Measurements from ENCODE around the gene POLA2. TPM values are rescaled to one million over a fixed set of nuclear protein-coding genes. Genes with fewer than 3 reads are reported as not detected.
"Not testable (repeated sequence)": the region's sequence is repeated elsewhere in the genome, so short reads cannot be mapped to it uniquely, and the experiment has no call there.

POLA2 gene
- total RNA-seq, 1 donor from 2014 or later, result 5.9 TPM

GRCh38 chr11:65329944-65330403 lies 68.2 kb downstream of the POLA2 start:
- DNase-seq (ENCODE audit: low spot score), result no peak

DNA sequence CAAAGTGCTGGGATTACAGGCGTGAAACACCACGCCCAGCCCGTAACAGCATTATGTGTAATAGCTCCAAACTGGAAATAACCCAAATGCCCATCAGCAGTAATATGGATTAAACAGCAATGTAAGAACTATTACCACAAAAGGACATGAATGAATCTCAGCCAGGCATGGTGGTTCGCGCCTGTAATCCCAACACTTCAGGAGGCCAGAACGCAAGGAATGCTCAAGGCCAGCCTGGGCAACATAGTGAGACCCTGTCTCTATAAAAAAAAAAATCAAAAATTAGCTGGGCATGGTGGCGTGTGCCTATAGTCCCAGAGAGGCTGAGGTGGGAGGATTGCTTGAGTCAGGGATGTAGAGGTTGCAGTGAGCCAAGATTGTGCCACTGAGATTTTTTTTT lies 68.8 kb downstream of the POLA2 start:
- DNase-seq (ENCODE audit: low spot score), result no peak

DNA sequence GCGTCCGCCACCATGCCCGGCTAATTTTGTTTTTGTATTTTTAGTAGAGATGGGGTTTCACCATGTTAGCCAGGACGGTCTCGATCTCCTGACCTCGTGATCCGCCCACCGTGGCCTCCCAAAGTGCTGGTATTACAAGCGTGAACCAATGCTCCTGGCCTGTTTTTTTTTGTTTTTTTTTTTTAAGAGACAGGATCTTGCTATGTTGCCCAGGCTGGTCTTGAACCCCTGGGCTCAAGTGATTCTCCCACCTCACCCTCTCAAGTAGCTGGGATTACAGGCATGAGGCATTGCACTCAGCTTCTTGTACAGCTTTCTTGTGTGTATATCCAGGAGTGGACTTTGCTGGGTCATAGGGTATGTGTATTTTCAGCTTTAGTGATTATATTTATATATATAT lies 70.8 kb downstream of the POLA2 start:
- DNase-seq (ENCODE audit: low spot score), result not testable (repeated sequence)

- DNase-seq (ENCODE audit: low spot score), result no peak
These were observed 73.0 kb downstream of the POLA2 start for GRCh38 chr11:65334696-65335295.

DNA sequence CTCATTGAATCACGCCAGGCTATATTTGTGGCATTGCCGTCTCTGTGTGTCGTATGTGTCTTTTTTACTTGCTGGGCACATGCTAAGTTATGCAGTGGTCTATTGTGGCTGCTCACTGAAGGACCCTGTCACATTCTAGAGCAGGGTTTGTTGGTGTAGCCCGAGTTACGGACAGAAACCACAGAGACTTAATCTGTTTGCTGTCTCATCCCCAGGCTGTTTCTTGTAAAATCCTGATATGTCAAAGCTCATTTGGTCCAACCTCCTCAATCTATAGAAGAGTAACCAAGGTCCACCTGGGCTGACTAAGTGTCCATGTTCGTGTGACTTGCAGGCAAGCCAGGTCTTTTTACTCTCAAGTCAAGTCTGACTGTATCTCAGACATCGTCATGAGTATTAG lies 76.9 kb downstream of the POLA2 start:
- DNase-seq (ENCODE audit: low spot score), result no peak

DNA sequence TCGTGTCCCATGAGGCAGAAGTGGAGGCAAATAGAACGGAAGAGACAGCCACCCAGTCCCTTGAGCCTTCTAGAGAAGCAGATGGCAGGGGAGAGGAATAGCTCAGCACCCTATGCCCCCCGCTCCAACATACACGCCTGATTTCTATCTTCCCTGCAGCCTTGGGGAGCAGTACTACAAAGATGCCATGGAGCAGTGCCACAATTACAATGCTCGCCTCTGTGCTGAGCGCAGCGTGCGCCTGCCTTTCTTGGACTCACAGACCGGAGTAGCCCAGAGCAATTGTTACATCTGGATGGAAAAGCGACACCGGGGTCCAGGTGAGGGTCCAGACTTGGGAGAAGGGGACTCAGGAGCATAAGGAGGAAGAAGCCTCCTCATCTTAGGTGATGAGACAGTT lies 78.5 kb downstream of the POLA2 start:
- no peak for DNase-seq (ENCODE audit: low spot score)

DNA sequence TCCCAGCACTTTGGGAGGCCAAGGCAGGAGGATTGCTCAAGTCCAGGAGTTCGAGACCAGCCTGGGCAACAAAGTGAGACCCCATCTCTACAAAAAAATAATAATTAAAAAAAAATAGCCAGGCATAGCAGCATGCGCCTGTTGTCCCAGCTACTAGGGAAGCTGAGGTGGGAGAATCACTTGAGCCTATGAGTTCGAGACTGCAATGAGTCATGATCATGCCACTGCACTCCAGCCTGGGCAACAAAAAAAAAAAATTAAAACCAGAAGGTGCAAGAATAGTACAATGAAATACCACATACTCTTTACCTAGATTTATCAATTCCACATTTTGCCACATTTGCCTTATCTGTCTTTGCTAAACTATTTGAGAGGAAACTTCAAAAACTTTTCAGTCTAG lies 80.1 kb downstream of the POLA2 start:
- no peak for DNase-seq (ENCODE audit: low spot score)

Other genes with a start within 250 kb of the POLA2 start
- gene ARL2, start 247.8 kb upstream of the POLA2 start, total RNA-seq, result 93.0 TPM
- gene SNX15, start 234.5 kb upstream of the POLA2 start, total RNA-seq, result 27.6 TPM
- gene SAC3D1, start 220.8 kb upstream of the POLA2 start, total RNA-seq, result 12.3 TPM
- gene NAALADL1, start 203.4 kb upstream of the POLA2 start, total RNA-seq, result 15.2 TPM
- 1.2 TPM for gene CDCA5, start 177.9 kb upstream of the POLA2 start, total RNA-seq
- gene ZFPL1, start 177.7 kb upstream of the POLA2 start, total RNA-seq, result 32.1 TPM
- 86.6 TPM for gene VPS51, start 165.7 kb upstream of the POLA2 start, total RNA-seq
- 22.1 TPM for gene TM7SF2, start 150.1 kb upstream of the POLA2 start, total RNA-seq
- 11.5 TPM for gene ZNHIT2, start 144.3 kb upstream of the POLA2 start, total RNA-seq
- 617 TPM for gene FAU, start 139.8 kb upstream of the POLA2 start, total RNA-seq
- 26.1 TPM for gene MRPL49, start 139.6 kb upstream of the POLA2 start, total RNA-seq
- gene SYVN1, start 127.4 kb upstream of the POLA2 start, total RNA-seq, result 78.8 TPM
- not detected for gene SPDYC, start 91.7 kb upstream of the POLA2 start, total RNA-seq
- gene CAPN1, start 80.0 kb upstream of the POLA2 start, total RNA-seq, result 102 TPM
- gene CDC42EP2, start 52.9 kb downstream of the POLA2 start, total RNA-seq, result 88.4 TPM
- 34.1 TPM for gene DPF2, start 71.9 kb downstream of the POLA2 start, total RNA-seq
- not detected for gene TIGD3, start 92.8 kb downstream of the POLA2 start, total RNA-seq
- gene SLC25A45, start 120.7 kb downstream of the POLA2 start, total RNA-seq, result 8.7 TPM
- 44.0 TPM for gene FRMD8, start 124.7 kb downstream of the POLA2 start, total RNA-seq
- 1,527 TPM for gene NEAT1, start 160.8 kb downstream of the POLA2 start, total RNA-seq
- gene MALAT1, start 237.1 kb downstream of the POLA2 start, total RNA-seq, result 11,495 TPM